SK-N-SH (cell line): Measurements from ENCODE around the gene CDCP2. TPM values are rescaled to one million over a fixed set of nuclear protein-coding genes. Genes with fewer than 3 reads are reported as not detected.

Experiments used
- CTCF ChIA-PET: fragments of 300-600, 350-600 bp; formaldehyde crosslinking; extraction: SDS; loops from one replicate; lab custom pipeline; 2021; lab: Yijun Ruan, JAX
- POLR2A ChIA-PET: fragments of 350-600 bp; sonication (Branson Sonifier 250); formaldehyde crosslinking; extraction: SDS; loops from one replicate; lab custom pipeline; 2020; ENCODE audit warnings: antibody characterized with exemption, inconsistent platforms; lab: Yijun Ruan, JAX
- DNase-seq: peaks from one replicate; pipeline ENCODE4 v3.0.0; 2012
- H2AFZ ChIP-seq: fragments of 200-600 bp; sonication (generic); 2 replicates; pipeline ENCODE4 v1.8.1; 2016; ENCODE audit warnings: antibody characterized with exemption, mild to moderate bottlenecking, low read depth
- H3F3A ChIP-seq: fragments of 200-600 bp; sonication (generic); replicated peaks from 2 replicates; pipeline ENCODE3; 2016; ENCODE audit warnings: antibody characterized with exemption, mild to moderate bottlenecking; ENCODE audit not compliant: insufficient read depth
- H3K27ac ChIP-seq, 2 experiments: fragments of 200-500 bp in 1 of 2; fragments of 200-600 bp in 1 of 2; sonication (Bioruptor generic) in 1 of 2; sonication (generic), shearing (Covaris generic) in 1 of 2; 2 replicates each; pipeline versions ENCODE4 v1.5.1 to v1.6.1; 2014 to 2016; ENCODE audit warnings: low read depth in 2 of 2, inconsistent platforms in 1 of 2, low read length in 1 of 2, mild to moderate bottlenecking in 1 of 2, mixed read lengths in 1 of 2
- H3K27me3 ChIP-seq: fragments of 200-600 bp; sonication (generic), shearing (Covaris generic); 2 replicates; pipeline ENCODE4 v1.6.1; 2016; ENCODE audit warnings: mixed run types; ENCODE audit not compliant: insufficient read depth
- H3K36me3 ChIP-seq, 2 experiments: fragments of 200-500 bp in 1 of 2; fragments of 200-600 bp in 1 of 2; sonication (Bioruptor generic) in 1 of 2; sonication (generic) in 1 of 2; replicated peaks in 1 of 2; 2 replicates each; pipeline versions ENCODE3 to v1.5.1; 2014 to 2016; ENCODE audit warnings: low read length in 1 of 2, mild to moderate bottlenecking in 1 of 2; ENCODE audit not compliant: insufficient read depth in 2 of 2, control insufficient read depth in 1 of 2
- H3K4me1 ChIP-seq, 2 experiments: fragments of 200-500 bp in 1 of 2; fragments of 200-600 bp in 1 of 2; sonication (Bioruptor generic) in 1 of 2; sonication (generic), shearing (Covaris generic) in 1 of 2; 2 replicates each; pipeline versions ENCODE4 v1.5.1 to v1.6.1; 2014 to 2016; ENCODE audit warnings: low read depth in 1 of 2, low read length in 1 of 2, mixed run types in 1 of 2; ENCODE audit not compliant: insufficient read depth in 2 of 2, control insufficient read depth in 1 of 2
- H3K4me2 ChIP-seq: fragments of 200-600 bp; sonication (generic), shearing (Covaris generic); 2 replicates; pipeline ENCODE4 v1.6.1; 2017; ENCODE audit warnings: mixed run types
- H3K4me3 ChIP-seq, 2 experiments: fragments of 200-500 bp in 1 of 2; fragments of 200-600 bp in 1 of 2; sonication (Bioruptor generic) in 1 of 2; sonication (generic), shearing (Covaris generic) in 1 of 2; 2 replicates each; pipeline versions ENCODE4 v1.5.1 to v1.8.1; 2014 to 2016; ENCODE audit warnings: low read depth in 2 of 2, inconsistent platforms in 1 of 2, low read length in 1 of 2, mild to moderate bottlenecking in 1 of 2, mixed read lengths in 1 of 2, moderate library complexity in 1 of 2
- H3K79me2 ChIP-seq: fragments of 200-600 bp; sonication (generic); 2 replicates; pipeline ENCODE4 v1.8.1; 2017; ENCODE audit warnings: mild to moderate bottlenecking; ENCODE audit not compliant: insufficient read depth
- H3K9ac ChIP-seq: fragments of 200-600 bp; sonication (generic); 2 replicates; pipeline ENCODE4 v1.6.1; 2017; ENCODE audit warnings: mixed run types
- H3K9me2 ChIP-seq: fragments of 200-600 bp; sonication (generic); 2 replicates; pipeline ENCODE4 v1.6.1; 2017; ENCODE audit warnings: mixed run types
- H3K9me3 ChIP-seq: fragments of 200-600 bp; sonication (generic); 2 replicates; pipeline ENCODE4 v1.6.1; 2017; ENCODE audit warnings: mixed run types, mild to moderate bottlenecking, moderate library complexity
- H4K20me1 ChIP-seq: fragments of 200-600 bp; sonication (generic); 2 replicates; pipeline ENCODE4 v1.6.1; 2017; ENCODE audit warnings: mild to moderate bottlenecking, mixed run types; ENCODE audit not compliant: insufficient read depth
- CHD2 ChIP-seq: fragments of 150-350 bp; IDR thresholded peaks from 2 replicates; pipeline ENCODE4 v1.6.1; 2018; ENCODE audit warnings: low read length; ENCODE audit not compliant: partially characterized antibody
- CTCF ChIP-seq: fragments of 200-600 bp; sonication (generic); IDR thresholded peaks from 2 replicates; pipeline ENCODE4 v1.6.1; 2017; ENCODE audit warnings: antibody characterized with exemption, mild to moderate bottlenecking, moderate library complexity
- ELF1 ChIP-seq: IDR thresholded peaks from 2 replicates; pipeline ENCODE4 v1.4.0; 2012
- EZH2phosphoT487 ChIP-seq: fragments of 200-600 bp; sonication (generic); IDR thresholded peaks from 2 replicates; pipeline ENCODE4 v1.6.1; 2017; ENCODE audit warnings: low read depth, mixed run types, mild to moderate bottlenecking, antibody characterized with exemption, moderate library complexity, borderline replicate concordance
- FOXJ3 ChIP-seq: sonication (generic); formaldehyde crosslinking; IDR thresholded peaks from 2 replicates; pipeline ENCODE4 v1.5.1; 2020; ENCODE audit warnings: mild to moderate bottlenecking, missing genetic modification reagents
- FOXM1 ChIP-seq: IDR thresholded peaks from 2 replicates; pipeline ENCODE4 v1.4.0; 2012; ENCODE audit warnings: low read depth, mild to moderate bottlenecking
- GABPA ChIP-seq: IDR thresholded peaks from 2 replicates; pipeline ENCODE4 v1.4.0; 2012; ENCODE audit warnings: low read depth, mild to moderate bottlenecking
- GATA2 ChIP-seq: sonication (generic); formaldehyde crosslinking; IDR thresholded peaks from 2 replicates; pipeline ENCODE4 v1.5.0; 2020; ENCODE audit warnings: mild to moderate bottlenecking, missing genetic modification reagents
- MAX ChIP-seq: IDR thresholded peaks from 2 replicates; pipeline ENCODE4 v1.4.0; 2012; ENCODE audit warnings: low read depth
- NFIC ChIP-seq: IDR thresholded peaks from 2 replicates; pipeline ENCODE4 v1.4.0; 2012; ENCODE audit warnings: borderline replicate concordance
- NRF1 ChIP-seq: IDR thresholded peaks from 2 replicates; pipeline ENCODE4 v1.6.1; 2012; ENCODE audit warnings: low read depth, mild to moderate bottlenecking, low read length
- RAD21 ChIP-seq: IDR thresholded peaks from 2 replicates; pipeline ENCODE4 v1.6.1; 2012; ENCODE audit warnings: mild to moderate bottlenecking, low read length
- RCOR1 ChIP-seq: fragments of 150-350 bp; IDR thresholded peaks from 2 replicates; pipeline ENCODE4 v1.6.1; 2017; ENCODE audit warnings: antibody characterized with exemption, low read length
- REST ChIP-seq: IDR thresholded peaks from 2 replicates; pipeline ENCODE4 v1.6.1; 2012; ENCODE audit warnings: mild to moderate bottlenecking, low read depth, low read length, moderate library complexity
- RXRA ChIP-seq: IDR thresholded peaks from 2 replicates; pipeline ENCODE4 v1.4.0; 2012; ENCODE audit warnings: low read depth, mild to moderate bottlenecking, borderline replicate concordance
- SIN3A ChIP-seq: IDR thresholded peaks from 2 replicates; pipeline ENCODE4 v1.6.1; 2012; ENCODE audit warnings: low read depth, mild to moderate bottlenecking, low read length, moderate library complexity, borderline replicate concordance
- SMC3 ChIP-seq: IDR thresholded peaks from 2 replicates; pipeline ENCODE4 v1.6.1; 2012; ENCODE audit warnings: low read depth, low read length, improper control_type of control experiment
- TCF12 ChIP-seq: IDR thresholded peaks from 2 replicates; pipeline ENCODE4 v1.4.0; 2012
- USF2 ChIP-seq: fragments of 150-350 bp; IDR thresholded peaks from 2 replicates; pipeline ENCODE4 v1.6.1; 2017; ENCODE audit warnings: antibody characterized with exemption, low read length, low read depth, borderline replicate concordance
- WGBS: methylation state at CpG from one replicate; pipeline ENCODE4 v1.1.6; 2017; ENCODE audit warnings: low lambda C conversion rate; 5-methylcytosine and 5-hydroxymethylcytosine counted together
- polyA plus RNA-seq, 3 experiments: library from polyadenylated mRNA; depleted of rRNA; stranded (reverse); fragments of >200 nt; gene quantifications; 2 replicates each; pipeline ENCODE4 v1.2.3, GENCODE V29; 2012

Gene CDCP2
- polyA plus RNA-seq, 1 of the 3 experiments (the other 2 are of a cell fraction) = not detected

- 75% methylated on average over 5 of the region's 5 CpGs for WGBS
- H3K4me2 ChIP-seq = no peak overlapping the region
- no peaks in the 10 kb centered on the region for H3K9me2 ChIP-seq
- no peak for DNase-seq
- POLR2A ChIA-PET = no interaction called here
- H3K27me3 ChIP-seq = no peaks in the 10 kb centered on the region
- H3F3A ChIP-seq = no peaks in the 10 kb centered on the region
- H3K9ac ChIP-seq = no peak overlapping the region
- no peak overlapping the region for H3K4me3 ChIP-seq
- no peak overlapping the region for H3K27ac ChIP-seq
- no peaks in the 10 kb centered on the region for H4K20me1 ChIP-seq
- TF ChIP-seq USF2 = no peak
- TF ChIP-seq REST = no peak
- no peak for TF ChIP-seq FOXJ3
- no peak for TF ChIP-seq NRF1
- no peak for TF ChIP-seq ELF1
- no peak for TF ChIP-seq GABPA
- no peak for TF ChIP-seq TCF12
- no peak for TF ChIP-seq SIN3A
- TF ChIP-seq NFIC = no peak
- no peak for TF ChIP-seq RXRA
- no peak for TF ChIP-seq FOXM1
- no peak for TF ChIP-seq RCOR1
- no peak for TF ChIP-seq RAD21
- TF ChIP-seq MAX = no peak
- TF ChIP-seq CTCF = no peak
- TF ChIP-seq GATA2 = no peak
- TF ChIP-seq CHD2 = no peak
- no peak for TF ChIP-seq SMC3
- TF ChIP-seq EZH2phosphoT487 = no peak
- no peak overlapping the region for H2AFZ ChIP-seq
- no peaks in the 10 kb centered on the region for H3K79me2 ChIP-seq
- CTCF ChIA-PET = interaction anchor here (0.8 to 1.8 kb wide), 11 partner anchors 9 to 309 kb away, joined by 3 to 6 read pairs (median 3); partner anchors contain the start of genes CYB5RL and MRPL37
- no peaks in the 10 kb centered on the region for H3K36me3 ChIP-seq
- H3K9me3 ChIP-seq = no peaks in the 10 kb centered on the region
- no peaks in the 10 kb centered on the region; a peak in 1 of 4 replicates for H3K4me1 ChIP-seq
These were observed 28.0 kb upstream of the CDCP2 start for GRCh38 chr1:54180701-54181360.
